Mesothelial cell of epicardium (in vitro differentiated cells): ENCODE results near the gene REV1. TPM values are rescaled to one million over a fixed set of nuclear protein-coding genes. Genes with fewer than 3 reads are reported as not detected.

Source experiments
- DNase-seq, 2 experiments: peaks; one replicate each; pipeline ENCODE4 v3.0.0; 2021; ENCODE audit warnings: low spot score in 2 of 2; ENCODE audit not compliant: unreplicated experiment in 2 of 2
- H3K27ac Mint-ChIP-seq: 2 replicates; pipeline ENCODE4 v1.8.0; 2021; ENCODE audit warnings: mixed read lengths
- H3K27me3 Mint-ChIP-seq: 2 replicates; pipeline ENCODE4 v1.8.0; 2021; ENCODE audit warnings: low read depth, mixed read lengths
- H3K36me3 Mint-ChIP-seq: 2 replicates; pipeline ENCODE4 v1.8.0; 2021; ENCODE audit warnings: mixed read lengths
- H3K4me1 Mint-ChIP-seq: 2 replicates; pipeline ENCODE4 v1.8.0; 2021; ENCODE audit warnings: mixed read lengths
- H3K4me3 Mint-ChIP-seq: 2 replicates; pipeline ENCODE4 v1.8.0; 2021; ENCODE audit warnings: mild to moderate bottlenecking, moderate library complexity, mixed read lengths
- H3K9me3 Mint-ChIP-seq: 2 replicates; pipeline ENCODE4 v1.8.0; 2021; ENCODE audit warnings: mixed read lengths
- CTCF ChIP-seq: fragments of 200-600 bp; sonication (generic); IDR thresholded peaks from one replicate; pipeline ENCODE4 v1.5.0; 2021; ENCODE audit warnings: antibody characterized with exemption; ENCODE audit not compliant: unreplicated experiment
- total RNA-seq: library from RNA; stranded (reverse); gene quantifications from 3 replicates; pipeline ENCODE4 v1.2.1, GENCODE V29; 2021

Gene REV1
- total RNA-seq, 1 donor from 2014 or later: 58.7 TPM

- TF ChIP-seq CTCF: no peak
- Mint-ChIP-seq H3K36me3 (peaks cover 48% of the 10 kb centered on the region), H3K9me3 (peaks cover 6% of the 10 kb centered on the region), H3K27ac (no peak overlapping the region), H3K4me3 (no peak overlapping the region), H3K4me1 (no peaks in the 10 kb centered on the region), H3K27me3 (no peaks in the 10 kb centered on the region)
- DNase-seq: no peak
Observed at GRCh38 chr2:99458529-99458928, 31.3 kb downstream of the REV1 start.

DNA sequence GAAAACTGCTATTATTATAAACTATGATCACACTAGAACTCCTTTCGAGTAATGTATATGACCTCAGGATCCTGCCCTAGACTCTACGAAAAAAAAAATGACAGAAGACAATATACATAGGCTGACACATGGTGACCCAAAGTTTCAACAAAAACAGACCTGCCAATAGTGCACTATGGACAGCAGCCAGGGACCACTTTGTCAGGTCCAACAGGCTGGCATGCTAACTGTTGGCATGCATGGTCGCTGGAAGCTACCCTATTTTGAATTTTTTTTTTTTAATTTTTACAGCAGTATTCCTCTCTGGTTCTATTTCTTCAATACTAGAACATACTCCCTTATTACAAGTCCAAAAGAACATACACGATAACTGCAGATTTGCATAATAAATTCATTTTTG lies 38.1 kb downstream of the REV1 start:
- H3K36me3 Mint-ChIP-seq: peaks cover 37% of the 10 kb centered on the region

GRCh38 chr2:99451280-99451679 lies 38.5 kb downstream of the REV1 start:
- Mint-ChIP-seq H3K36me3 (peaks cover 37% of the 10 kb centered on the region), H3K9me3 (no peaks in the 10 kb centered on the region), H3K4me1 (no peaks in the 10 kb centered on the region), H3K27me3 (no peaks in the 10 kb centered on the region), H3K4me3 (no peak overlapping the region), H3K27ac (no peak overlapping the region)
- no peak for TF ChIP-seq CTCF
- no peak for DNase-seq

More for the DNA sequence above, 38.1 kb downstream of the REV1 start:
- no peak for DNase-seq
- Mint-ChIP-seq H3K9me3 (no peaks in the 10 kb centered on the region), H3K27ac (no peak overlapping the region), H3K27me3 (no peaks in the 10 kb centered on the region), H3K4me3 (no peak overlapping the region), H3K4me1 (no peaks in the 10 kb centered on the region)
- TF ChIP-seq CTCF: no peak

DNA sequence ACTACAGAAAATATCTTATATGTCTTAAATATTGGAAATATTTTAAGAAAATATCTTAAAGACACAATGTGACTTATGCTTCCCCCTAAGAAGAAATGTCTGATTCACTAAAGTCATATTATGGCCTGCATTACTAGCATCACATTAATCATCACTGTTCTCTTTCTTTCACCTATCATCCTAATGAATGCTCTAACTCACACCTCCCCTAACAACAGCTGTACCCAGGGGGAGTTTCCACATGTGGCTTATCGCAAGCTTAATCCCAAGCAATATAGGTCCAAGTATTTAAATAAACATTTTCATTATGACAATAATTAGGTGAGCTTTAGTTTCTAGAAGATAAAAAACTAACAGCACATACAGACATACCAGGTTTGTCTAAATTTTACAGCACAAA lies 39.6 kb downstream of the REV1 start:
- Mint-ChIP-seq H3K4me3 (no peak overlapping the region), H3K27me3 (no peaks in the 10 kb centered on the region), H3K36me3 (peaks cover 29% of the 10 kb centered on the region), H3K9me3 (no peaks in the 10 kb centered on the region), H3K27ac (no peak overlapping the region), H3K4me1 (no peaks in the 10 kb centered on the region)
- DNase-seq: no peak
- no peak for TF ChIP-seq CTCF

DNA sequence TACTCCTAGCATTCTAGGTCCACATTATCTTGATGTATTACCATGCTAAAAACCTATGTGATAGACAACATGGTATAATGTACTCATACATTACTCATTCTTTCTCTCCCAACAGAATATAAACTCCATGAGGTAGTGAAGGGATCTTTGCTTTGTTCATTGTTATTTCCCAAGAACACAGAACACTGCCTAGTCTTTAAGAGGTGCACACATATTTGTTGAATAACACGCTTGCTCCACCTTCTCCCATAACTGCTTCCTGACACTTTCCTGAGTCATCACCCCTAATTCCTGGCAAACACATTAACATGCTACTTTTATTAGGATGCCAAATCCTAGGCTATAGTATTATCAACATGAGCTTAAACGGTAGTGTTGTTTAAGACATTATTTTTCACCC lies 41.3 kb downstream of the REV1 start:
- Mint-ChIP-seq H3K27me3 (no peaks in the 10 kb centered on the region), H3K27ac (no peak overlapping the region), H3K4me3 (no peak overlapping the region), H3K9me3 (no peaks in the 10 kb centered on the region), H3K36me3 (peaks cover 26% of the 10 kb centered on the region), H3K4me1 (no peaks in the 10 kb centered on the region)
- TF ChIP-seq CTCF: no peak
- DNase-seq: no peak

GRCh38 chr2:99445065-99445464 lies 44.8 kb downstream of the REV1 start:
- no peak overlapping the region for H3K27ac Mint-ChIP-seq
- H3K4me1 Mint-ChIP-seq: no peaks in the 10 kb centered on the region
- no peaks in the 10 kb centered on the region for H3K27me3 Mint-ChIP-seq
- no peak overlapping the region for H3K4me3 Mint-ChIP-seq
- no peaks in the 10 kb centered on the region for H3K9me3 Mint-ChIP-seq
- peaks cover 17% of the 10 kb centered on the region for H3K36me3 Mint-ChIP-seq
- no peak for DNase-seq
- no peak for TF ChIP-seq CTCF
